Erythroblast (primary cell): ENCODE measurements around the gene TMEM95.

Source experiments
- GATA1 ChIP-seq: IDR thresholded peaks from 2 replicates; pipeline ENCODE4 v1.6.1; 2011; ENCODE audit warnings: low read depth, mild to moderate bottlenecking, control low read depth, low read length, moderate library complexity
- POLR2A ChIP-seq: IDR thresholded peaks from 2 replicates; pipeline ENCODE4 v1.6.1; 2011; ENCODE audit warnings: mild to moderate bottlenecking, low read length

- TF ChIP-seq POLR2A (no peak), GATA1 (no peak)
Measured at GRCh38 chr17:7404737-7405349, 49.9 kb downstream of the TMEM95 start.
